ENCODE results near the gene UCP3.

DNA sequence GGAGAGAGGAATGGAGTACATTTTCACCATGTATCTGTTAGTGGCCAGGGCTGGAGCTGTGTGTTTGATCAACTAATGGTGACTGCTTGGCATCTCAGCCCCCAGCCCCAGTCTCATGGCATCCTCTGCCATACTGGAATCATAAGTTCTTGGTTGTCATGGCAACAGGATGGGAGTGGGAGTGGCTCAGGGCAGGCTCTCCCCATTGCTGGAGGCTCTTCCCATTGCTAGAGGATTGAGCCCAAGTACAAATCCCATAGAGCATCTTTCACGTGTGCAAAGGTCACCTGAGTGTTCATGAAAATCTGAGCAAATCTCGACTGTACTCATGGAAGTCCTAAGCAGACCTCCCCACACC lies 43.1 kb downstream of the UCP3 start:
- TF ChIP-seq POLR2A (IDR thresholded peaks at IDR 0.05), result no peak
- TF ChIP-seq, protein P1, sequence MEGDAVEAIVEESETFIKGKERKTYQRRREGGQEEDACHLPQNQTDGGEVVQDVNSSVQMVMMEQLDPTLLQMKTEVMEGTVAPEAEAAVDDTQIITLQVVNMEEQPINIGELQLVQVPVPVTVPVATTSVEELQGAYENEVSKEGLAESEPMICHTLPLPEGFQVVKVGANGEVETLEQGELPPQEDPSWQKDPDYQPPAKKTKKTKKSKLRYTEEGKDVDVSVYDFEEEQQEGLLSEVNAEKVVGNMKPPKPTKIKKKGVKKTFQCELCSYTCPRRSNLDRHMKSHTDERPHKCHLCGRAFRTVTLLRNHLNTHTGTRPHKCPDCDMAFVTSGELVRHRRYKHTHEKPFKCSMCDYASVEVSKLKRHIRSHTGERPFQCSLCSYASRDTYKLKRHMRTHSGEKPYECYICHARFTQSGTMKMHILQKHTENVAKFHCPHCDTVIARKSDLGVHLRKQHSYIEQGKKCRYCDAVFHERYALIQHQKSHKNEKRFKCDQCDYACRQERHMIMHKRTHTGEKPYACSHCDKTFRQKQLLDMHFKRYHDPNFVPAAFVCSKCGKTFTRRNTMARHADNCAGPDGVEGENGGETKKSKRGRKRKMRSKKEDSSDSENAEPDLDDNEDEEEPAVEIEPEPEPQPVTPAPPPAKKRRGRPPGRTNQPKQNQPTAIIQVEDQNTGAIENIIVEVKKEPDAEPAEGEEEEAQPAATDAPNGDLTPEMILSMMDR (IDR thresholded peaks at IDR 0.05), result no peak

All from right lobe of liver (tissue), 4 donors.